Suppressor macrophage treated with lipopolysaccharide for 4 hours (primary cell): ENCODE measurements around the gene ERLIN1.

Source experiments
- DNase-seq: peaks from one replicate; pipeline ENCODE4 v3.0.0-alpha.2; 2020

ERLIN1 gene

GRCh38 chr10:100168313-100168643, 17.6 kb downstream of the ERLIN1 start:
- DNase-seq = no peak

- DNase-seq = peak; percentile 27
Observed at GRCh38 chr10:100167553-100168312, 18.1 kb downstream of the ERLIN1 start.

DNA sequence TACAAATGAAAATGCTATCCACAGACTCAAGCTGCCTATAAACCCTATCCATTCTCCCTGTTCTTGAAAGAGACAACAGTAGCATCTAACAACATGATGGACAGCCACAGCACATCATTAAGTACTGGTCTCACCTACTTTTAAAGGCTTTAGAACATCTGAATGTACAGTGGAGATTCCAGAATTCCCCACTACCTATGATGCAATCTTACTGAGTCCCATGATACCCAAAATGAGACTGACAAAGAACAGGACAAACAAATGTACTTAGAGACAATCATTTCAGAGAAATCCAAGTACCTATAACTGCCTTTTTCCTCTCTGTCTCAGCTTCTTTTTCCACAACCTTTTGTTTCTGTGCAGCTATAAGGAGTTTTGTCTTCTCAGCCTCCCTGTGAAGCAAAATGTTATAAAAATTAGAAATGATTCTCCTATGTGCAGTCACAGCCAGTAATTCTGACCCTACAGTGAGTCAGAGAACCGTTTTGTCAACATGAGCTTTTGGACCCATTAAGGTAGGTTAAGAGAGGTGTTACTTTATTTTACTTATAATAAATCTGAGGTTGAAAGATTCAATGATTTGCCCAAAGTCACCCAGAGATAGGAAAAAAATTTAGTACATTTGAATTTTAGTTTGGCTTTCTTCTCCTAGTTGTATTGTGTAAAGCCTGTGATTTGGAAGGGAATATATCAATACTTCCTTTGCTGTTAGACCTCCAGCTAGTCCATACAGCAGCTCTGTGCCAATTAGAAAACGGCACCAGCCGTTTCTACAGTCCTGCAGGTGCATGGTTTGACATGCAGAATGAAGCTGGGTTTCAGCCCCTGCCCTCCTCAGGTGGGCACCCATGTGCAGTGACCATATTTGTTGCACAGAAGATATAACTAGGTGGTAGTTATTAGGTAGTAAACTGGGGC, 21.9 kb downstream of the ERLIN1 start:
- no peak for DNase-seq

DNA sequence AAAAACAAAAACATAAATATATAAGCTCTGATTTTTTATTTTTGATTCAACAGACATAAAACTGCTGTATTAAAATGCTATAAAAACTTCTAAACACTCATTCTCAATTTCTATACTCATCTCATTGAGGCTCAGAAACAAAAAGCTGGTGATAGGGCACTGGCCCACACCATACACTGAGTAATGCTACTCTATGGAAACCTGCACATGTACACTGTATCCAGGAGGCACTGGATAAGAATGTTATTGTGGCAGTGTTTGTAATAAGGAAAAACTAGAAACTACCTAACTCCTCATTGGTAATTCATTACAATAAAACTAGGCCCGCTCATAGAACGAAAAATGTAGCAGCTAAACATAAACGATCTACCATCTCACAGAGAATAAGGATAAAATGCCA, 23.1 kb downstream of the ERLIN1 start:
- no peak for DNase-seq

DNA sequence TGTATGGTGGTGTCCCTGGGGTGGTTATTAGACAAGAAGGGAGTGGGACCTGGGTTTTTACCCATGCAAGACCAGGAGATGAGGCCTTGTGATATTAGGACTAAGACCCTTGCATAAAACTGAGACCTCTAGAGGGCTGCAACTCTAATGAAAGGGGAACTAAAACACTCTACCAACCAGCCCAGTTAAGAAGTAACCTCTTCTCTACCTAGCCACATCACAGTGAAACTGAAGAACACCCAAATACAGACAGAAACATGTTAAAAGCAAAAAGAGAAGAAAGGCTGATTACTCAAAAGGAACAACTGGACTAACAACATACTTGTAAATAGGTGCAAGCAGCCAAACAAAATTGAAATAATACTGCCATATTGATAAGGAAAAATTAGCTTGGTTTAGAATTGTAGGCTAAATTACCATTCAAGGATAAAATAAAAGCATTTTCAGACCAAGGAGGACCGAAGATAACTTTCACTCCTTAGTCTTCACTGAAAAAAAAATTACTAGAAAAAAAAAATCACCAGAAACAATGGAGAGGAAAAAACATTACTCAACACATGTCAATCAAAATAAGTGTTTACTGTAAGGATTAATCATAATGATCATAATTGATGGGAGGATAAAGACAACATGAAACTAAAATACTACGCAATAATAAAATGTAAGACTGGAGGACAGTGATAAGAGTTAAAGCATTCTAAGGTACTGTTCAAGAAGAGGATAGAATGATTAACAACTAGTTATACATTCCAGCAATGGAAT, 27.6 kb downstream of the ERLIN1 start:
- no peak for DNase-seq

- DNase-seq = no peak
Observed at GRCh38 chr10:100157156-100157555, 28.7 kb downstream of the ERLIN1 start.

GRCh38 chr10:100155936-100156335, 29.9 kb downstream of the ERLIN1 start:
- DNase-seq = no peak

DNA sequence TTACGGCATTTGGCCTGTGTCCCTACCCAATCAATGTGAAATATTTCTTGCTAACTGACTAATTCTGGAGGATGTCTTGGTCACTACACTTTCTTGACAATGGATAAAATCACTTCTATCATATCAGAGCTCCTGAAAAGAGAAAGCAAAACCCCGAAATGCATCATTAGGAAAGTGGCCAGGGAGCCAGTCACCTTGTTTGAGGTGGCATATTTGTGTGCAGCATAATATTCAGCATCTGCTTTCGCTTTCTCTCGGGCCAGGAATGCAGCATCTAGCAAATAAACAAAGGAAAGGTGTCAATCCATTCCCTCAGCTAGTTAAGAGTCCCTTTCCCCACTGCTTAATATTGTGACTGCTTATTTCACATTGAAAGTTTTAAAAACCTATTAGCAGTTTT, 31.2 kb downstream of the ERLIN1 start:
- DNase-seq = no peak

GRCh38 chr10:100153239-100153825, 32.5 kb downstream of the ERLIN1 start:
- no peak for DNase-seq

DNA sequence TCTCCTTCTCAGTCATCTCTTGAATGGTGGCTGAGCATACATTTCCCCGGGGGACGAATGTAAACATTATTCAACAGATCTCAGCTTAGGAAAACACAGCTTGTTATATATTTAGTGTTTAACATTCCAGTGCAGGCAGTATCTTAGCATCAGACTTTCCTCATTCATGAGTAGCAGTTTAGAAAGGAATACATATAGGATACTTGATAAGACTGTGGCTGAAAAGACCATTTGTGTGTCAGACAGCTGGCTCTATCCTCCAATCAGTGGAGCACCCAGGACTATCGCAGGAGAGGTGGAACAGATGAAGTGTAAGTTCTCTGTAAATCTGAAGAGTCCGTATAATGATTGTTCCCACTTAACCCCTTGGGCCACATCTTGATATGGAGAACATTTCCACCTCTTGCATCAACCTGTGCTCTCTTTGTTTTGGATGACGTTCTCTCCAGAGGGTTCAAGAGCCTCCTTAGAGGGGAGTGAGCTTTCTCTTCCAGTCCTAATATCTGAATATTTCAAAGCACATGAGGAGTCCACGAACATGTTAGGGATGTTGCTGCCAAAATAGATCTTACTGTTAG, 34.0 kb downstream of the ERLIN1 start:
- DNase-seq = no peak

DNA sequence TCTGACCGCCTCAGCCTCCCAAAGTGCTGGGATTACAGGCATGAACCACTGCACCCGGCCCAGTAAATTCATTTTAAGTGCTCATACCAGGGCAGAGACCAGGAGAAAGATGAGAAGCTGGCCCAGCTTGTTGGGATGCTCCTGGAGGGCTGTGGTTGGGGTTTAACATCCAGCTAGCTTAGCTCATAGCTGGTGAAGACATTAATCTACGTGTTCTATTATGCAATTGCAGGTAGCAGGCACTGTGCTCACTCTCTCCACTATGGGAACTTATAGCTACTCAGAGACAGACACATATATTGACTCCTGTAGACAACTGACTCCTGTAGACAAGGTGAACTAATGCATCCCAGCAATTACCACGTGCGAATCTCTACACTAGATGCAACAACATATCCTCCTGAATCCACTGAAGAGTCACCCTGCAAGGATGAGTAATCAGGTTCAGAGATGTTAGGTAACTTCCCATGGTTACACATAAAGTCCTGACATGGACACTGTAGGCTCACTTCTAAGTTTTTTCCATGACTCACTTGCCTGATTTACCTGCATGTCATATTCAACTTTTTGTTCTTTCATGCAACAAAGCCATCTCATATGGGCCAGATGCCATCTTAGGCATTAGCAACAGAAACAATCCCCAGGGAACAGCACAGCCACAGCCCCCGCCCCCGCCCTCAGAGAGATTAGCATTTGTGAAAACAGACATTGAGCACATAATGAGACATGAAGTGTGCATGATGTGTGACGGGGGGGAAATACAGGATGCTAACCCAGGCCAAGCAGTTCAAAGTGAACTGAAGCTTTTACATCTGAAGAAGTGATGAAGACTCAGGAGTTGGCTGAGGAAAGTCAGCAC, 37.2 kb downstream of the ERLIN1 start:
- DNase-seq = no peak

GRCh38 chr10:100146875-100147650, 38.8 kb downstream of the ERLIN1 start:
- DNase-seq = no peak

DNA sequence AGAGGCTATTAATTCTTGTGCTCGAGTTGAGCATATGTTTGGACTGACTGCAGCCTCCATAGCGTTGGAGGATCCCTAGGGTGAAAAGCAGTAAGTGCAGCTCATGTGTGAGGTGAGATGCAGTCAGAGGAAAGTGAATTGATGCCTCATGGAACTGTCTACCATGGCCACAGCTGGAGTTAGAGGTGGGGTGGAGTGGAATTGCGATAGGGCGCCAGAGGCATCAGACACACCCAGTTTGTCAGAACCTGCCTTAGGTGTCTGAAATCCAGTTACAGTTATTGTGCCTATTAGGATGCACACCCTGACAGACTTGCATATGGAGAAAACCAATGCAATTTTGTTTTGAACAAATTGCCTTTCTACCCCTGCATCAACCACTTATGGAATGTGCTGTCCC, 39.4 kb downstream of the ERLIN1 start:
- no peak for DNase-seq

GRCh38 chr10:100143756-100144155, 42.1 kb downstream of the ERLIN1 start:
- DNase-seq = no peak

GRCh38 chr10:100141446-100142087, 44.3 kb downstream of the ERLIN1 start:
- no peak for DNase-seq

DNA sequence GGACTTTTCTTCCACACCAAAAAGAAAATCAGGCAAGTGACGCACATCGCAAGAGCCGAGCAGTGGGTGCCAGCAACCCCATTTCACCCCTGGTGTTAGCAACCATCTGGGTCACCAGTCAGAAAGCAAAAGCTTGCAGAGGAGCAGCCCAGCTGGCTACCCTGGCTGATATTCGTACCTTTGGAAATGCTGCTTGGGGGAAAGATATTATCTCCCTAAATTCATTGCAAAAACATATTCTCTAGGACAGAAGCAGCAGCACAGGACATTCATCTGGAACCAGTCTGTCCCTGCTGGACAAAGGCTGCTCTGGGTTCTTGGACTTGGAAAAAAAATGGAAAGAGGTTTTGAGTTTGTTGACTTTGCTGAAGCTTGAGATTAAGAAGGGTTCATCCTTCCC, 45.8 kb downstream of the ERLIN1 start:
- no peak for DNase-seq

DNA sequence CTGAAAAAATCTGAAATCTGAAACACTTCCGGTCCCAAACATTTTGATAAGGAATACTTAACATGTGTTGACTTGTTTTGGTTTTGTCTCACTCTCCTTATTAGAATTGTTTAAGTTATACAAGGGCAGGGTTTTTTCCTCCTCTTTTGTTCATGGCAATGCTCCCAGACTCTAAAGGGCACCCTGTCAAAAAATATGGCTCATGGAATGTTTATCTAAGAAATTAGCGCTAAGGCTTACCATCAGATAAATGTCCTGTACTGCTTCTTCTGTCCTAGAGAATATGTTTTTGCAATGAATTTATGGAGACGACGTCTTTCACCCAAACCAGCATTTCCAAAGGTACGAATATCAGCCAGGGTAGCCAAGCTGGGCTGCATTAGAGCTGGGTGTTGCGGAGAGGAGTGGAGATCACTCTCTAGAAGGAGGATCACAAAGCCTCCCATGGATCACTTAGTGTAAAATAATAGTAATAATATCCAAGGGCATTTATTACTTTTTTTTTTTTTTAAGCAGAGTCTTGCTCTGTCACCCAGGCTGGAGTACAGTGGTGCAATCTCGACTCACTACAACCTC, 46.8 kb downstream of the ERLIN1 start:
- no peak for DNase-seq

DNA sequence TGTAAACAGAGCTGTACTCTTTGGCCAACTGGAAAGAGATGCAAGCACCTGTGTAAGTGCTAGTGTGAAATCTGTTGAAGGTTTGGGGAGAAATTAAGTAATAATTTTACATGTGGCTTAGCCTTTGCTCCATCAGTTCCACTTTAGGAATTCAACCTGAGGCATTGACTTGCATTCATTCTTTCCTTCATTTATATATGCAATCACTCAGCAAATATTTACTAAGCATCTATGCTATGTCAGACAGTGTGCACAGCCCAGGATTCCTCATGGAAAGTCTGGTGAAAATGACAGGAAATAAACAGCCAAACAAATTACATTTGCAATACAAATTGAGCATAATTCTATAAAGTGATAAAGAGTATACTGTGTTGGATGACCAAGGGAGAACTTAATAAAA, 50.3 kb downstream of the ERLIN1 start:
- no peak for DNase-seq

DNA sequence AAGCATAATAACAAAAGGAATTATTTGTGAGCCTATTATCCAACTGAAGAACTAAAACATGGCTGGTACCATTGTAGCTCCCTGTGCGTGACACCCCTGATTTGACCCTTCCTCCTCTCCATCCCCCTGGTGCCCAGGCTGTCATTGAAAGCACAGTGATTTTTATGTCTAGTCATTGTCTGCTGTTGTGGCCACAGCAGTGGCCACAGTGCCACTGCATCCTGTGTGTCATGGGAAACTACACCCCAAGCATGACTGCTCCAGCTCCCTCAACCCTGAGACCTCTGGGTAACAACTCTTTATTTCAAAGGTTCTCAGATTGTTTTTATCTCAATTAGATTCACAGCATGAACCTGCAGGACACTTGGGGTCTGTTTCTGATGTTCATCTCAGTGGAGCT, 52.0 kb downstream of the ERLIN1 start:
- DNase-seq = no peak

- DNase-seq = no peak
Observed at GRCh38 chr10:100132427-100132826, 53.4 kb downstream of the ERLIN1 start.
